Breast epithelium (tissue), 3 donors: Measurements from ENCODE around the gene PHACTR3.

ENCODE experiments used
- POLR2A ChIP-seq: fragments of 450-650 bp; IDR thresholded peaks from one replicate; pipeline ENCODE4 v1.6.1; 2016; ENCODE audit warnings: antibody characterized with exemption, mild to moderate bottlenecking, moderate library complexity
- POLR2AphosphoS5 ChIP-seq, 3 donors: sonication (generic); formaldehyde crosslinking; IDR thresholded peaks; one replicate each; pipeline ENCODE4 v1.6.1; 2017; ENCODE audit warnings: antibody characterized with exemption in 3 of 3
- TF ChIP-seq, protein P1 (sequence below), 3 donors: fragments of 450-650 bp; IDR thresholded peaks; one replicate each; pipeline ENCODE4 v1.5.1; 2016 to 2017; ENCODE audit warnings: antibody characterized with exemption in 3 of 3, mild to moderate bottlenecking in 3 of 3, moderate library complexity in 3 of 3

GRCh38 chr20:59575653-59576052 lies 28.7 kb upstream of the PHACTR3 start:
- no peak for TF ChIP-seq POLR2AphosphoS5 (IDR thresholded peaks at IDR 0.05)
- TF ChIP-seq POLR2A = no peak
- TF ChIP-seq, protein P1, sequence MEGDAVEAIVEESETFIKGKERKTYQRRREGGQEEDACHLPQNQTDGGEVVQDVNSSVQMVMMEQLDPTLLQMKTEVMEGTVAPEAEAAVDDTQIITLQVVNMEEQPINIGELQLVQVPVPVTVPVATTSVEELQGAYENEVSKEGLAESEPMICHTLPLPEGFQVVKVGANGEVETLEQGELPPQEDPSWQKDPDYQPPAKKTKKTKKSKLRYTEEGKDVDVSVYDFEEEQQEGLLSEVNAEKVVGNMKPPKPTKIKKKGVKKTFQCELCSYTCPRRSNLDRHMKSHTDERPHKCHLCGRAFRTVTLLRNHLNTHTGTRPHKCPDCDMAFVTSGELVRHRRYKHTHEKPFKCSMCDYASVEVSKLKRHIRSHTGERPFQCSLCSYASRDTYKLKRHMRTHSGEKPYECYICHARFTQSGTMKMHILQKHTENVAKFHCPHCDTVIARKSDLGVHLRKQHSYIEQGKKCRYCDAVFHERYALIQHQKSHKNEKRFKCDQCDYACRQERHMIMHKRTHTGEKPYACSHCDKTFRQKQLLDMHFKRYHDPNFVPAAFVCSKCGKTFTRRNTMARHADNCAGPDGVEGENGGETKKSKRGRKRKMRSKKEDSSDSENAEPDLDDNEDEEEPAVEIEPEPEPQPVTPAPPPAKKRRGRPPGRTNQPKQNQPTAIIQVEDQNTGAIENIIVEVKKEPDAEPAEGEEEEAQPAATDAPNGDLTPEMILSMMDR (IDR thresholded peaks at IDR 0.05) = no peak
